CD4-positive, alpha-beta T cell treated with Interleukin-12 subunit alpha and Interleukin-12 subunit beta, for 1 hour (primary cell): Measurements from ENCODE around the gene NUPR1.
A peak's percentile ranks its signal among the peaks of the same experiment; 100 is the strongest.
"Not testable (repeated sequence)": the region's sequence is repeated elsewhere in the genome, so short reads cannot be mapped to it uniquely, and the experiment has no call there.

Source experiments
- DNase-seq: peaks from one replicate; pipeline ENCODE4 v3.0.0-alpha.2; 2020

NUPR1 gene

GRCh38 chr16:28554634-28555423 lies 16.1 kb upstream of the NUPR1 start:
- no peak for DNase-seq

GRCh38 chr16:28553776-28554633 lies 15.2 kb upstream of the NUPR1 start, which contains the start of gene SGF29:
Gene SGF29, plus strand, starts transcription at chr16:28553920. Its CDS starts 27,150 bp downstream, at chr16:28581070.
- peak; percentile 96 for DNase-seq

- peak; percentile 50 for DNase-seq
Measured at GRCh38 chr16:28549301-28549899, 10.6 kb upstream of the NUPR1 start.

DNA sequence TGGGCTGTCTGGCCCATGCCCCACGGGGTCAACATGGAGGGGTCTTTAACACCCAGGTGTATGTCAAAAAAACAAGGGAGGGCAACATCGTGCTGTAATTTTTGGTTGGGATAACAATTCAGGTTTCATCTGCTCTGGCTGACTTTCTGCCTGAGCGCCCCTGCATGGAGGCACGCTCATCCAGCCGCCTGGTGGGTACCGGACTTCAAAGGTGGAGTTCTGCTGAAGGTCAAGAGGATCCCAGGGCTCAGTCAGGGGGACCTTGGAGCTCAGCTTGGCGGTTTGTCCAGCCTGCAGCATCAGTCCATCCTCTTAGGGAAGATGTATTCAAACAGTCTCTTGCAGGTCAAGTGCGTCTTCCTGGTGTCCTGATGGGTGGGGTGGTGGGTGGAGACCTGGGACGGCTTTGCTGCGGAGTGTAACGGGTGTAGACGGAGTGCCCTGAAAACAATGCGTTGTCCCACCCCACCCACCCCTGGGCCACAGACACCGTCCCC lies 9.6 kb upstream of the NUPR1 start:
- no peak for DNase-seq

GRCh38 chr16:28546626-28547025 lies 7.9 kb upstream of the NUPR1 start:
- no peak for DNase-seq

DNA sequence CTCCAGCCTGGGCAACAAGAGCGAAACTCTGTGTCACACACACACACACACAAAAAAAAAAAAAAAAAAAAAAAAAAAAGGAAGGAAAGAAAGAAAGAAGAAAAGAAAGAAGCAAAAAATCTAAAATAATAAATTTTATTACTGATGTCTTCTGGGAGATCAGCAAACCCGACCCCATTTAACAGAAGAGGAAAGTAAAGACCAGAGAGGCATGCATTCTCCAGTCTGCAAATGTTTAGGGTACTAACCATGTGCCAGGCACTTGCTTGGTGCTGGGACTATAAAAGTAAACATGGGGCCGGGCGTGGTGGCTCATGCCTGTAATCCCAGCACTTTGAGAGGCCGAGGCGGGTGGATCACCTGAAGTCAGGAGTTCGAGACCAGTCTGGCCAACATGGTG lies 7.2 kb upstream of the NUPR1 start:
- DNase-seq: not testable (repeated sequence)

GRCh38 chr16:28544998-28545397 lies 6.2 kb upstream of the NUPR1 start:
- DNase-seq: no peak

GRCh38 chr16:28543072-28543471 lies 4.3 kb upstream of the NUPR1 start:
- DNase-seq: no peak

DNA sequence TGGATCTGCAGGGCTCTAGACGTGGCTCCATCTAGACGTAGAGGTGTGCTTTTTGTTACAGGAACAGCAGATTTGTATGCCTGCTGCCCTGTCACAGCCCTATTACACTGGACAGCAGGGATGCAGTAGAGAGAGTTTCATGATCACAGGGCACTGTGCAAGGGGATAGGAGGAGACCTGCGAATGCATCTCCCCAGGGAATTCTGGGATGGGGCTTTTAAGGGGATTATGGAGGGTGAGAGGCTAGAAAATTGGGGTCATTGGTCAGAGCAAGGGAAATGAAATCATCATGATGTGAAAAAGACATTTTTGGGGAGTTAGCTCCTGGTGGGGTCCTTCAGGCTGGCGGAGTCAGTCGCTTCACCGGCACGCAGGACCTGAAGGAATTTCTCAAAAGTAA lies 3.9 kb upstream of the NUPR1 start:
- DNase-seq: no peak

DNA sequence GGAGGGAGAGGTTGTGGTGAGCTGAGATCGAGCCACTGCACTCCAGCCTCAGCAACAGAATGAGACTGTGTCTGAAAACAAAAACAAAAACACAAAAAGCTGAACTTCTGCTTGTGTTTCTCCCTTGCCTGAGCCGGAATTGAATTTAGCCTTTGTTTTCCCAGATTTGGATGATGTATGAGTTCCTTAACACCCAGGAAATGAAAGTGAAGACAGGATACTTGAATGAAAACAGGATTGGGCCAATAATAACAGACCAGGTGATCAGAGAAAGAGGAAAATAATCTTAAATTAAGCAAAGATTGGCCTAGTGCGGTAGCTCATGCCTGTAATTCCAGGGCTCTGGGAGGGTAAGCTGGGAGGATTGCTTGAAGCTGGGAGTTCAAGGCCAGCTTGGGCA lies 1.6 kb upstream of the NUPR1 start:
- DNase-seq: no peak

DNA sequence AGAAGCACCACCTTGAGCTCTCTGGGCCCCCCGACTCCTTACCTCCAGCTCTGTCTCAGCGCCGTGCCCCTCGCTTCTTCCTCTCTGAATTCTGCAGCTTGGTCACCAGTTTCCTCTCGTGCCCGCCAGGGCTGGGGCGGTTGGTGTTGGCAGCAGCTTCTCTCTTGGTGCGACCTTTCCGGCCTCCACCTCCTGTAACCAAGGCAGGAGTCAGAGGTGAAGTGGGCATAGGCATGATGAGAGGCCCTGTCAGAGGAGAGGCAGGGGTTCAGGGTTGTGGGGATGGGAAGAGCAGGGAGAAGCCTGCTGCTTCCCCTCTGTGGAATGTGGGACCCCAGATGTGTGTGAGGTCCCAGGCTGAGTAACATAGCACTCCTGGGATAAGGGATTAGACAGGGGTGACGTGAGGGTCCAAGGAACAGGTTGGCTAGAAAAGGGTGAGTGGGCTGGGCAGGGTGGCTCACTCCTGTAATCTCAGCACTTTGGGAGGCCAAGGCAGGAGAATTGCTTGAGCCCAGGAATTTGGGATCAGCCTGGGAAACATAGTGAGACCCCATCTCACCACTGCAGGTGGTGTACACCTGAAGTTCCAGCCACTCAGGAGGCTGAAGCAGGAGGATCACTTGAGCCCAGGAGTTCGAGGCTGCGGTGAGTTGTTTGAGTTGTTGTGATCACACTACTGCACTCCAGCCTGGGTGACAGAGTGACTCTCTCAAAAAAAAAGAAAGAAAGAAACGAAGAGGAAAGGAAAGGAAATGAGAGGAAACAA lies 626 bp downstream of the NUPR1 start:
- no peak for DNase-seq

DNA sequence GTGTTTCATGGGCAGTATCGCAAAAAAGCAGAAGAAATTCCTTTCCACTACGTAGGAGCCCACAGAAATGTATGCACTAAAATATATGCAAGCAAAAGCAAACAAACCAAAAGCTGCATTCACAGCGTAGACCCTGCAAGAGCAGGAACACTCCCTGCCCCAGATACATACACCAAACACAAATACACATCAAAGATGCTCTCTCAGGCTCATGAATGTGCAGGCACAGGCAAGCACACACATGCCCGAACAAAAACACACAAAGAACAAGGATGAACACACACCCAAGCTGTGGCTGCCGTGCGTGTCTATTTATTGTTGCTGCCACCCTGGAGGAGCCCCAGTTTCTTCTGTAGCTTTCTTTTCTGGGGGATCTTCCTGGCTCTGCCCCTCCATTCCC lies 1.7 kb downstream of the NUPR1 start:
- no peak for DNase-seq

GRCh38 chr16:28534542-28535373 lies 4.0 kb downstream of the NUPR1 start:
- DNase-seq: peak; percentile 40

- no peak for DNase-seq
Measured at GRCh38 chr16:28532940-28533647, 5.7 kb downstream of the NUPR1 start.

DNA sequence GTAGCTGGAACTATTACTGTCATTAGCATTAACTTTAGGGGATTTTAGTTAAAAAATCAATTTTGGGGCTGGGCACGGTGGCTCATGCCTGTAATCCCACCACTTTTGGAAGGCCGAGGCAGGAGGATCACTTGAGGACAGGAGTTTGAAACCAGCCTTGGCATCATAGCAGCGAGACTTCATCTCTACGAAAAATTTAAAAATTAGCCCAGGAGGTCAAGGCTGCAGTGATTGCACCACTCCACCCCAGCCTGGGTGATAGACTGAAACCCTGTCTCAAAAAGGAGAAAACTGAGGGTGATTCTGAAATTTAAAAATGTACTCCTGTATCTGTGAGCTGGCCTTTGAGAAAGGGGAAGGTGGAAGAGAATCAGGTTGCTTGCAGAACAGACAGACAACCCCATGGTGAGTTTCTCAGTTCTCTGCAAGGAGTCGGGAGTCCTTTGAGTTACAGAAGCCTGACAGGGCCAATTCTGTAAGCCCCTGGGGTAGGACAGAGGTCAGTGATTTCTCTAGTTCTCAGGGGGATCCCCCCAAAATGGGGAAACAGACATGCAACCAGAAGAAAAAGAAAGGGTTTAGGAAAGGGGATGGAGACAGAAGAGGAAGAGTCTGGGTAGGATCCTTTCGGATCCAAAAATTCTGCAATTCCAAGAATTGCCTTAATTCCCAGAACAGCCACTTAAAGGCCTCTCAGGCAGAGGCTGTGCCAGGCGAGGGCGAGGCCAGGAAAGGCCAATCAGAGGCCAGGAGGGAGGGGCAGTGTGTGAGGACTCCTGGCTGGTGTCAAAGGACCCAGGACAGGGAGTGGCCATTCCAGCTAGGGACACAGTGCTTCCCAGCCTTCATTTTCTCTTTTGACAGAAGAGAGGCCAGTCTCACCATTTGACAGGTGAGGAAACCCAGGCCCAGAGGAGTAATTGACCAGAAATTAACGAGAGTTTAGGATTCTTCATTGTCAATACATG lies 6.7 kb downstream of the NUPR1 start:
- DNase-seq: no peak

GRCh38 chr16:28529124-28529523 lies 9.7 kb downstream of the NUPR1 start:
- no peak for DNase-seq

- DNase-seq: no peak
Measured at GRCh38 chr16:28528463-28528867, 10.3 kb downstream of the NUPR1 start.

DNA sequence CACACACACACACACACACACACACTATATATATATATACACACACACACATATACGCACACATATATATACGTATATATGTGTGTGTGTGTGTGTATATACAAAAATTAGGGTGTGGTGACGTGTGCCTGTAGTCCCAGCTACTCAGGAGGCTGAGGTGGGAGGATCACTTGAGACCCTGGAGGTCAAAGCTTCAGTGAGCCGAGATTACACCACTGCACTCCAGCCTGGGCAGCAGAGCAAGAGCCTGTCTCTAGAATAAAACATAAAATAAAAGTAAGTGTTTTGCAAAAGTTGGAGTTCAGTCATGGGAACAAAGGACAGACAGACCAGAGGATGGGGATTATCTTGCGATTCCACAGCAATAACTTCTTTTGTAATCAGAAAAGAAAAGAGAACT lies 10.8 kb downstream of the NUPR1 start:
- DNase-seq: no peak

DNA sequence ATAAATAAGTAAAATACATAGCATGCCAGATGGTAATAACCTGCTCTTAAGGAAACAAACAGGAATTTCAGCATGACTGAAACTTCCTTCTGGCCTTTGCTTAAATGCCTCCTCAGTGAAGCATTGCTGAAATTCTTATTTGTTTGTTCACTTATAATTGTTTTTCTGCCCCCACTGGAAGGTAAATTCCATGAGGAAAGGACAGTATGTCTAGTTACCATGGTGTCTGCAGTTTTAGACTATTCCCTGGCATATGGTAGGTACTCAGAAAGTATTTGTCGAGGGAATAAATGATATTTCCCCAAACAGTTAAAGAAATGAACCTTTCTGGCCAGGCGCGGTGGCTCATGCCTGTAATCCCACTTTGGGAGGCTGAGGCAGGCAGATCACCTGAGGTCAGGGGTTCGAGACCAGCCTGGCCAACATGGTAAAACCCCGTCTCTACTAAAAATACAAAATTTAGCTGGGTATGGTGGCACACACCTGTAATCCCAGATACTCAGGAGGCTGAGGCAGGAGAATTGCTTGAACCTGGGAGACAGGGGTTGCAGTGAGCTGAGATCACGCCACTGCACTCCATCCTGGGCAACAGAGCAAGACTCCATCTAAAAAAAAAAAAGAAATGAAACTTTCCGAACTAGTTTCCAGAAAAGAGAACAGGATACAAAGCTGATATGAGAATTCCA lies 11.5 kb downstream of the NUPR1 start:
- DNase-seq: not testable (repeated sequence)
